ENCODE measurements around the gene AK1. TPM values are rescaled to one million over a fixed set of nuclear protein-coding genes. Genes with fewer than 3 reads are reported as not detected.

Gene AK1
- total RNA-seq, 1 experiment from 2014 or later = 12.2 TPM

GRCh38 chr9:127875306-127875966 is 2.0 kb downstream of the AK1 start:
- H3K4me3 Mint-ChIP-seq (ENCODE audit: low read depth, unreplicated experiment) = no peak overlapping the region

GRCh38 chr9:127874301-127875221 is 2.9 kb downstream of the AK1 start:
- BruUV-seq (replicated peaks) = no TSS peak
- Mint-ChIP-seq H3K27me3 (ENCODE audit: unreplicated experiment) (no peaks in the 10 kb centered on the region), H3K4me3 (ENCODE audit: low read depth, unreplicated experiment) (no peak overlapping the region), H3K9me3 (ENCODE audit: low read depth, unreplicated experiment) (no peaks in the 10 kb centered on the region), H3K27ac (ENCODE audit: unreplicated experiment) (no peak overlapping the region), H3K4me1 (ENCODE audit: low read depth, unreplicated experiment) (no peaks in the 10 kb centered on the region), H3K36me3 (ENCODE audit: insufficient read depth, unreplicated experiment) (peaks cover 11% of the 10 kb centered on the region)
- no peak for DNase-seq
- TF ChIP-seq CTCF (IDR thresholded peaks at IDR 0.05; ENCODE audit: unreplicated experiment) = no peak
- intact Hi-C loops (cut with micrococcal nuclease; ENCODE audit: unreplicated experiment) = loop anchor here (5.0 kb wide), 1 partner anchor 137 kb away; the partner anchor contains the start of gene TOR2A
- CTCF ChIA-PET = interaction anchor here (0.9 to 1.1 kb wide), 2 partner anchors 140 to 153 kb away, joined by 3 to 5 read pairs; partner anchors contain the start of gene TOR2A

More at GRCh38 chr9:127875306-127875966, 2.0 kb downstream of the AK1 start:
- Mint-ChIP-seq H3K36me3 (ENCODE audit: insufficient read depth, unreplicated experiment) (peaks cover 11% of the 10 kb centered on the region), H3K27me3 (ENCODE audit: unreplicated experiment) (no peaks in the 10 kb centered on the region), H3K27ac (ENCODE audit: unreplicated experiment) (no peak overlapping the region), H3K4me1 (ENCODE audit: low read depth, unreplicated experiment) (no peaks in the 10 kb centered on the region), H3K9me3 (ENCODE audit: low read depth, unreplicated experiment) (no peaks in the 10 kb centered on the region)
- DNase-seq = no peak
- CTCF ChIA-PET = no interaction called here
- no peak for TF ChIP-seq CTCF (IDR thresholded peaks at IDR 0.05; ENCODE audit: unreplicated experiment)
- no TSS peak for BruUV-seq (replicated peaks)
- intact Hi-C loops (cut with micrococcal nuclease; ENCODE audit: unreplicated experiment) = no loop called here

- Mint-ChIP-seq H3K36me3 (ENCODE audit: insufficient read depth, unreplicated experiment) (peaks cover 8% of the 10 kb centered on the region), H3K4me3 (ENCODE audit: low read depth, unreplicated experiment) (no peak overlapping the region), H3K27me3 (ENCODE audit: unreplicated experiment) (no peaks in the 10 kb centered on the region), H3K27ac (ENCODE audit: unreplicated experiment) (no peak overlapping the region), H3K4me1 (ENCODE audit: low read depth, unreplicated experiment) (no peaks in the 10 kb centered on the region), H3K9me3 (ENCODE audit: low read depth, unreplicated experiment) (no peaks in the 10 kb centered on the region)
- no TSS peak for BruUV-seq (replicated peaks)
- TF ChIP-seq CTCF (IDR thresholded peaks at IDR 0.05; ENCODE audit: unreplicated experiment) = no peak
- intact Hi-C loops (cut with micrococcal nuclease; ENCODE audit: unreplicated experiment) = loop anchor here (5.0 kb wide), 1 partner anchor 137 kb away; the partner anchor contains the start of gene TOR2A
- no peak for DNase-seq
- CTCF ChIA-PET = interaction anchor here (0.9 to 1.1 kb wide), 2 partner anchors 139 to 152 kb away, joined by 3 to 5 read pairs; partner anchors contain the start of gene TOR2A
Measured at GRCh38 chr9:127873886-127874285, 3.6 kb downstream of the AK1 start.

GRCh38 chr9:127873223-127873691 is 4.2 kb downstream of the AK1 start:
- no peak overlapping the region for H3K4me3 Mint-ChIP-seq (ENCODE audit: low read depth, unreplicated experiment)
- CTCF ChIA-PET = interaction anchor here (0.6 to 1.1 kb wide), 2 partner anchors 138 to 145 kb away, joined by 5 to 8 read pairs; partner anchors contain the start of gene TOR2A
- no TSS peak for BruUV-seq (replicated peaks)
- H3K27me3 Mint-ChIP-seq (ENCODE audit: unreplicated experiment) = no peaks in the 10 kb centered on the region
- H3K9me3 Mint-ChIP-seq (ENCODE audit: low read depth, unreplicated experiment) = no peaks in the 10 kb centered on the region
- no peak for DNase-seq
- H3K27ac Mint-ChIP-seq (ENCODE audit: unreplicated experiment) = no peak overlapping the region
- H3K36me3 Mint-ChIP-seq (ENCODE audit: insufficient read depth, unreplicated experiment) = peaks cover 5% of the 10 kb centered on the region
- TF ChIP-seq CTCF (IDR thresholded peaks at IDR 0.05; ENCODE audit: unreplicated experiment) = no peak
- intact Hi-C loops (cut with micrococcal nuclease; ENCODE audit: unreplicated experiment) = loop anchor here (5.0 kb wide), 1 partner anchor 136 kb away; the partner anchor contains the start of gene TOR2A
- H3K4me1 Mint-ChIP-seq (ENCODE audit: low read depth, unreplicated experiment) = no peaks in the 10 kb centered on the region
